ENCODE results near the gene LPCAT4. TPM values are rescaled to one million over a fixed set of nuclear protein-coding genes. Genes with fewer than 3 reads are reported as not detected.

The LPCAT4 gene
- total and polyA plus RNA-seq, 2 of the 8 experiments (the other 6 are each of a cell fraction or from before 2014, with no cell fraction given), result 69.3 to 109 TPM

DNA sequence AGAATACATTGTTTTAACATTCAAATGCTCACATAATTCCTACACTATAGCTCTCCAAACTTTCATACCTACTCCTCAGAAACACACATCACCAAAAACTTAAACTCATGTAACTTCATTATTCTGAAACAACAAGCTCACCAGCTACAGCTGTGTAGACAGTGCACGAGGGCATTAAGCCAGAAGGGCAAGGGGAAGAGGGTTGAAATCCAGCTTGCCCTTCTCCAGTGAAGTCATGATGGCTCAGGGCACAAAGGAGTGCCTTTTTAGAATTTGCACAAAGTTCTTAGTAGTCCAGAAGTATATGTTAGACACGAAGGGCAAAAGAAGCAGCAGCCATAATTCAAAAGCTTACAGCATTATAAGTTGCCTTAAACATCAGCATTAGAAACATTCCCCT is 38.0 kb downstream of the LPCAT4 start:
- H3K4ac ChIP-seq (replicated peaks; ENCODE audit: insufficient read length, low read depth, low read length), result no peak overlapping the region
- FAIRE-seq (no peak), DNase-seq (ENCODE audit: low read depth in 1 of 2, low spot score in 2 of 2) (no peak)
- ChIA-PET POLR2A (ENCODE audit: partially characterized antibody) (interaction anchor here (0.6 to 3.3 kb wide), 2 partner anchors 9 to 15 kb away, joined by 3 to 11 read pairs; partner anchors contain the start of gene SLC12A6), CTCF (ENCODE audit: partially characterized antibody) (interaction anchor here (0.6 to 2.2 kb wide), 6 partner anchors 9 to 88 kb away, joined by 3 to 9 read pairs (median 4); partner anchors contain the start of gene SLC12A6)
- no peak overlapping the region for H2AFZ ChIP-seq (ENCODE audit: low read length)
- no peaks in the 10 kb centered on the region for H4K20me1 ChIP-seq (replicated peaks in 1 of 2; ENCODE audit: control insufficient read depth in 1 of 2, insufficient read depth in 2 of 2, low read length in 2 of 2)
- H3K9me3 ChIP-seq (ENCODE audit: insufficient read depth in 2 of 2, low read depth in 1 of 2, low read length in 1 of 2), result no peaks in the 10 kb centered on the region
- no peaks in the 10 kb centered on the region for H3K36me3 ChIP-seq (ENCODE audit: control insufficient read depth in 2 of 4, insufficient read depth in 4 of 4, low read length in 3 of 4)
- H2BK15ac ChIP-seq (ENCODE audit: low read length), result no peak overlapping the region
- no peak overlapping the region for H3K23ac ChIP-seq (ENCODE audit: insufficient read length)
- H2BK5ac ChIP-seq (ENCODE audit: low read depth, low read length), result no peak overlapping the region
- H2BK20ac ChIP-seq (ENCODE audit: low read length), result no peak overlapping the region
- no peak overlapping the region for H2BK12ac ChIP-seq (ENCODE audit: low read depth, low read length)
- TF ChIP-seq NANOG (IDR thresholded peaks at IDR 0.05; ENCODE audit: insufficient read depth, low read depth, low read length, poor library complexity, severe bottlenecking) (no peak), SIN3A (conservative IDR thresholded peaks at IDR 0.05 in 1 of 2, IDR thresholded peaks at IDR 0.05 in 1 of 2; ENCODE audit: low read depth in 1 of 2, low read length in 2 of 2) (no peak), POU5F1 (IDR thresholded peaks at IDR 0.05; ENCODE audit: low read depth, low read length) (no peak), CBX5 (IDR thresholded peaks at IDR 0.05; ENCODE audit: low read depth, low read length) (no peak), BCL11A (IDR thresholded peaks at IDR 0.05; ENCODE audit: low read depth in 2 of 2, low read length in 2 of 2) (no peak)
- no peak overlapping the region for H2BK120ac ChIP-seq (replicated peaks; ENCODE audit: low read depth, low read length)
- no peak overlapping the region for H4K91ac ChIP-seq (replicated peaks; ENCODE audit: insufficient read length, low read length)
- no peak overlapping the region for H3K27ac ChIP-seq (ENCODE audit: low read depth, low read length)
- H3K4me3 ChIP-seq (ENCODE audit: extremely low read depth in 1 of 4, insufficient read depth in 2 of 4, low read depth in 3 of 4, low read length in 4 of 4), result no peak overlapping the region
- H3K79me2 ChIP-seq (ENCODE audit: control insufficient read depth in 1 of 2, insufficient read depth in 2 of 2, low read length in 2 of 2), result no peaks in the 10 kb centered on the region
- 83% methylated on average over 2 of the region's 2 CpGs; no CpG with 5 or more reads in 1 of the 2 experiments for WGBS, 2 experiments (ENCODE audit: extremely low coverage in 1 of 2, insufficient coverage in 1 of 2, insufficient read length in 1 of 2, insufficient replicate concordance in 2 of 2, low coverage in 1 of 2, low lambda C conversion rate in 2 of 2, missing lambda C conversion rate in 1 of 2)
- H3K56ac ChIP-seq (replicated peaks; ENCODE audit: insufficient read length, low read depth, low read length), result no peak overlapping the region
- no peaks in the 10 kb centered on the region for H3K27me3 ChIP-seq (replicated peaks in 1 of 4; ENCODE audit: control insufficient read depth in 3 of 4, extremely low read depth in 1 of 4, insufficient read depth in 3 of 4, low read length in 3 of 4)
- H4K8ac ChIP-seq (ENCODE audit: extremely low read depth, insufficient read depth, low read length), result no peak overlapping the region
- no peak overlapping the region for H4K5ac ChIP-seq (ENCODE audit: insufficient read length, low read depth, low read length)
- H3K14ac ChIP-seq (ENCODE audit: insufficient read length), result no peak overlapping the region
- H3K23me2 ChIP-seq (ENCODE audit: low read depth, low read length), result no peaks in the 10 kb centered on the region
- H3K4me1 ChIP-seq (replicated peaks in 1 of 4; ENCODE audit: control insufficient read depth in 3 of 4, insufficient read depth in 4 of 4, low read length in 3 of 4), result no peaks in the 10 kb centered on the region
- H3K9ac ChIP-seq (replicated peaks in 1 of 4; ENCODE audit: extremely low read depth in 1 of 4, low read depth in 3 of 4, low read length in 3 of 4), result no peak overlapping the region
- no peak overlapping the region for H3K4me2 ChIP-seq (ENCODE audit: insufficient read depth in 1 of 2, low read depth in 2 of 2, low read length in 2 of 2)
- no peaks in the 10 kb centered on the region for H3K79me1 ChIP-seq (ENCODE audit: low read depth, low read length)
- H2AK5ac ChIP-seq (ENCODE audit: low read depth, low read length), result no peak overlapping the region
- no peak overlapping the region for H3K18ac ChIP-seq (ENCODE audit: extremely low read depth, low read length)

Data from H1 (cell line).